ENCODE data around the gene ERGIC1. TPM values are rescaled to one million over a fixed set of nuclear protein-coding genes. Genes with fewer than 3 reads are reported as not detected.

ERGIC1 gene
- total RNA-seq, 1 experiment from 2014 or later = 77.0 TPM

DNA sequence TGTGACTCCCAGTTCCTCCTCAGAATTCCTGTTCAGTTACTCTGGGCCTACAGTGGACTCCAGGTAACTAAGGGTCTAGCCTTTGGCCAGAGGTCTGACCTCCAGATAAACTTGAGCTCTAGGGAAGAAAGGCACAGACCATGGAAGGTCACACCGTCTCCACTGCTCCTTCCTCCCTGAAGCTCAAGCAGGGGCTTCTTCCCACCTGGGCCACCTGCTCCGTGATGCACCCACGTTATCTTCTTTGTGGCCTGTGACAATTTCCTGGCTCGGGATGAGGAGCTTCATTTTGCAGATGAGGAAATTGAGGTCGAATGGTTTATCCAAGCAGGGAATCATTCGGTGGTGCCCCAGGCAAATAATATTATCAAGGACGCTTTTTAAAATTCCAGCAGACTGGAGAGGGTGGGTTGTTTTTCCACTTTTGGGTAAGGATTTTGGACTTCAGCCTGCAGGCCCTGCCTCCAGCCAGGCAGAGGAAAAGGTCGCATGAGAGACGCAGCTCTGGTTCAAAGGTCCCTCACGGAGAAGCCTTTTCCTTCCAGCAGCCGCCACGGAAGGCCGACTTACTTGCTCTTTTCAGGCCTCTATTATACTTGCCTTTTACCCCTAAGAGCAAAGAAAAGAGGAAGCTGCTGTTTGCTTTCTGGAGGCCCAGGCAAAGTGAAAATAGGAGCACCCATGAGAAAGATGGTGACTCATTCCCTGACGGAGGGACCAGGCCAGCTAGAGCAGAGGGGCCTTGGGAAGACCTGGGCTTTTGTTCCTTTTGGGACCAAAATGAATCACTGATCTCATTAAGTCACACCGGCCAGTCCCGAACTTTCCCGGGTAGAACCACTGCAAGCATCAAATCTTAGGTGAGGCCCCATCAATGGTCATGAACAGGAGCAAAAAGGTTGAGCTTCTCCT is 40.2 kb upstream of the ERGIC1 start:
- H3K27ac ChIP-seq (ENCODE audit: insufficient read length, low read depth, low read length) = no peak overlapping the region

More for the DNA sequence above, 40.2 kb upstream of the ERGIC1 start:
- Histone ChIP-seq H2BK120ac (ENCODE audit: low read depth, low read length, poor library complexity, severe bottlenecking) (no peak overlapping the region), H3K18ac (ENCODE audit: insufficient read length, low read depth, low read length) (no peak overlapping the region), H2BK5ac (ENCODE audit: insufficient read length, low read length) (no peak overlapping the region), H3K27me3 (ENCODE audit: insufficient read depth, low read length) (no peaks in the 10 kb centered on the region), H2BK15ac (ENCODE audit: low read depth, low read length) (no peak overlapping the region), H3K4me1 (ENCODE audit: insufficient read depth, low read length) (peaks cover 7% of the 10 kb centered on the region), H3T11ph (ENCODE audit: low read length) (no peak overlapping the region), H3K9ac (ENCODE audit: extremely low read depth, insufficient read length, low read length) (no peak overlapping the region), H3K4ac (ENCODE audit: low read depth, low read length) (no peak overlapping the region), H3K79me1 (ENCODE audit: insufficient read depth, low read depth, low read length, poor library complexity, severe bottlenecking) (no peaks in the 10 kb centered on the region), H2AK5ac (ENCODE audit: insufficient read length, low read length) (no peak overlapping the region), H3K4me2 (ENCODE audit: insufficient read depth, insufficient read length, low read length) (no peak overlapping the region), H2BK12ac (ENCODE audit: insufficient read length, low read depth, low read length) (no peak overlapping the region), H2BK20ac (ENCODE audit: low read depth, low read length, poor library complexity, severe bottlenecking) (no peak overlapping the region), H3K79me2 (ENCODE audit: insufficient read depth, low read length) (no peaks in the 10 kb centered on the region), H4K8ac (replicated peaks; ENCODE audit: insufficient read length, low read depth, low read length) (no peak overlapping the region), H2AFZ (ENCODE audit: low read length) (no peak overlapping the region), H3K14ac (ENCODE audit: insufficient read depth, low read length) (no peak overlapping the region), H3K23me2 (ENCODE audit: insufficient read length, low read depth, low read length, poor library complexity, severe bottlenecking) (no peaks in the 10 kb centered on the region), H4K20me1 (ENCODE audit: control insufficient read depth, insufficient read depth, insufficient read length) (no peaks in the 10 kb centered on the region), H4K91ac (ENCODE audit: insufficient read length, low read depth, low read length) (no peak overlapping the region), H3K56ac (ENCODE audit: insufficient read length, low read depth, low read length) (no peak overlapping the region), H4K5ac (ENCODE audit: insufficient read length, low read depth, low read length) (no peak overlapping the region), H3K9me3 (ENCODE audit: control insufficient read depth, low read depth, low read length) (no peaks in the 10 kb centered on the region), H3K23ac (ENCODE audit: insufficient read length, low read depth, low read length) (no peak overlapping the region)
- H3K9me3 Mint-ChIP-seq = no peaks in the 10 kb centered on the region
- H3K27me3 Mint-ChIP-seq (ENCODE audit: low read depth) = no peaks in the 10 kb centered on the region; the same call in none of the 2 replicates
- no peak overlapping the region for H3K4me3 Mint-ChIP-seq
- peaks cover 7 to 11% of the 10 kb centered on the region in 2 experiments for H3K4me1 Mint-ChIP-seq
- TF ChIP-seq, protein P1, sequence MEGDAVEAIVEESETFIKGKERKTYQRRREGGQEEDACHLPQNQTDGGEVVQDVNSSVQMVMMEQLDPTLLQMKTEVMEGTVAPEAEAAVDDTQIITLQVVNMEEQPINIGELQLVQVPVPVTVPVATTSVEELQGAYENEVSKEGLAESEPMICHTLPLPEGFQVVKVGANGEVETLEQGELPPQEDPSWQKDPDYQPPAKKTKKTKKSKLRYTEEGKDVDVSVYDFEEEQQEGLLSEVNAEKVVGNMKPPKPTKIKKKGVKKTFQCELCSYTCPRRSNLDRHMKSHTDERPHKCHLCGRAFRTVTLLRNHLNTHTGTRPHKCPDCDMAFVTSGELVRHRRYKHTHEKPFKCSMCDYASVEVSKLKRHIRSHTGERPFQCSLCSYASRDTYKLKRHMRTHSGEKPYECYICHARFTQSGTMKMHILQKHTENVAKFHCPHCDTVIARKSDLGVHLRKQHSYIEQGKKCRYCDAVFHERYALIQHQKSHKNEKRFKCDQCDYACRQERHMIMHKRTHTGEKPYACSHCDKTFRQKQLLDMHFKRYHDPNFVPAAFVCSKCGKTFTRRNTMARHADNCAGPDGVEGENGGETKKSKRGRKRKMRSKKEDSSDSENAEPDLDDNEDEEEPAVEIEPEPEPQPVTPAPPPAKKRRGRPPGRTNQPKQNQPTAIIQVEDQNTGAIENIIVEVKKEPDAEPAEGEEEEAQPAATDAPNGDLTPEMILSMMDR (conservative IDR thresholded peaks at IDR 0.05) = no peak
- no peaks in the 10 kb centered on the region for H3K36me3 Mint-ChIP-seq (ENCODE audit: insufficient read depth in 1 of 3, low read depth in 3 of 3)
- DNase-seq = no peak
- no peak overlapping the region; a peak in 1 of 7 replicates for H3K27ac Mint-ChIP-seq
- WGBS (ENCODE audit: extremely low coverage, insufficient read length, low lambda C conversion rate) = no CpG with 5 or more reads among the region's 17 CpGs

Measured in H9 (cell line).